Posterior cingulate gyrus (tissue), 11 donors: Measurements from ENCODE around the gene PHRF1.
"Not testable (repeated sequence)": the region's sequence is repeated elsewhere in the genome, so short reads cannot be mapped to it uniquely, and the experiment has no call there.

Experiments used
- DNase-seq, 10 donors: peaks; one replicate each; pipeline versions ENCODE4 v3.0.0 to v3.0.0-alpha.2; 2020 to 2021; ENCODE audit warnings: mixed read lengths in 3 of 10
- intact Hi-C: fragments of 100-400 bp; cut with DNase I; formaldehyde crosslinking; loops from one replicate; pipeline ENCODE4 v1.15.1; 2023

The PHRF1 gene

GRCh38 chr11:643849-644738 lies 67.8 kb downstream of the PHRF1 start:
- no peak for DNase-seq

GRCh38 chr11:645536-645935 lies 69.3 kb downstream of the PHRF1 start:
- DNase-seq, result no peak
- intact Hi-C loops, result no loop called here

More at GRCh38 chr11:643849-644738, 67.8 kb downstream of the PHRF1 start:
- intact Hi-C loops, result no loop called here

GRCh38 chr11:646214-646613 lies 69.9 kb downstream of the PHRF1 start:
- DNase-seq, result no peak
- intact Hi-C loops, result no loop called here

- DNase-seq, intact Hi-C loops: not testable (repeated sequence)
Measured at GRCh38 chr11:647672-648158, 71.4 kb downstream of the PHRF1 start.

GRCh38 chr11:650482-650881 lies 74.2 kb downstream of the PHRF1 start:
- no peak for DNase-seq
- intact Hi-C loops, result no loop called here

GRCh38 chr11:653136-653535 lies 76.9 kb downstream of the PHRF1 start:
- intact Hi-C loops, result not testable (repeated sequence)

GRCh38 chr11:653837-654236 lies 77.6 kb downstream of the PHRF1 start:
- DNase-seq, result peak in 1 of 10 donors; percentile 74
- intact Hi-C loops, result no loop called here

More at GRCh38 chr11:653136-653535, 76.9 kb downstream of the PHRF1 start:
- DNase-seq, result not testable (repeated sequence)

- peak in 1 of 10 donors; percentile 56 for DNase-seq
- intact Hi-C loops, result not testable (repeated sequence)
Measured at GRCh38 chr11:654444-654843, 78.2 kb downstream of the PHRF1 start.

- intact Hi-C loops, result no loop called here
- no peak for DNase-seq
Measured at GRCh38 chr11:655036-655726, 78.9 kb downstream of the PHRF1 start.

GRCh38 chr11:656426-656825 lies 80.2 kb downstream of the PHRF1 start:
- intact Hi-C loops, result no loop called here
- peak in 1 of 10 donors; percentile 69 for DNase-seq

- DNase-seq, result no peak
- intact Hi-C loops, result no loop called here
Measured at GRCh38 chr11:656866-657265, 80.6 kb downstream of the PHRF1 start.

- intact Hi-C loops, result no loop called here
- no peak for DNase-seq
Measured at GRCh38 chr11:657691-658126, 81.4 kb downstream of the PHRF1 start.

GRCh38 chr11:659532-660085 lies 83.3 kb downstream of the PHRF1 start:
- DNase-seq, result peak in 1 of 10 donors; percentile 66
- intact Hi-C loops, result loop anchor here (10.0 kb wide), 1 partner anchor 105 kb away; no protein-coding TSS in a partner anchor

- DNase-seq, result peak in 2 of 10 donors; percentile 27 to 72
- intact Hi-C loops, result loop anchor here (10.0 kb wide), 1 partner anchor 105 kb away; no protein-coding TSS in a partner anchor
Measured at GRCh38 chr11:660281-660680, 84.0 kb downstream of the PHRF1 start.

- DNase-seq, result peak in 2 of 10 donors; percentile 51 to 71
- intact Hi-C loops, result loop anchor here (10.0 kb wide), 1 partner anchor 104 kb away; no protein-coding TSS in a partner anchor
Measured at GRCh38 chr11:660681-661444, 84.6 kb downstream of the PHRF1 start.
